K562 (cell line): ENCODE data around the gene COX20. TPM values are rescaled to one million over a fixed set of nuclear protein-coding genes. Genes with fewer than 3 reads are reported as not detected.

Experiments used
- CBX1 ChIP-seq: sonication (generic); IDR thresholded peaks from 2 replicates; pipeline ENCODE4 v1.6.1; 2016; ENCODE audit warnings: antibody characterized with exemption, low read depth, mild to moderate bottlenecking
- CBX8 ChIP-seq: fragments of 200-600 bp; sonication (generic); IDR thresholded peaks from 2 replicates; pipeline ENCODE4 v1.6.1; 2012; ENCODE audit warnings: borderline replicate concordance, mixed run types, low read depth, mild to moderate bottlenecking, moderate library complexity, mixed read lengths, low read length, control low read depth, inconsistent platforms; ENCODE audit not compliant: poor library complexity, severe bottlenecking; ENCODE audit errors: extremely low read depth
- FOXP1 ChIP-seq: sonication (generic); formaldehyde crosslinking; IDR thresholded peaks from 2 replicates; pipeline ENCODE4 v1.8.0; 2022; ENCODE audit warnings: mild to moderate bottlenecking, missing genetic modification reagents
- HNRNPUL1 ChIP-seq: fragments of 200-400 bp; formaldehyde crosslinking; IDR thresholded peaks from 2 replicates; pipeline ENCODE4 v1.6.1; 2017; ENCODE audit warnings: low read length
- KLF13 ChIP-seq: fragments of 450-650 bp; IDR thresholded peaks from 2 replicates; pipeline ENCODE4 v1.6.1; 2016; ENCODE audit warnings: missing genetic modification characterization, low read depth, mild to moderate bottlenecking, missing compliant biosample characterization, moderate library complexity, borderline replicate concordance
- MEF2D ChIP-seq: conservative IDR thresholded peaks from 2 replicates; pipeline ENCODE4 v1.6.1; 2016; ENCODE audit warnings: low read depth, missing genetic modification characterization, missing compliant biosample characterization
- MTA2 ChIP-seq: fragments of 450-650 bp; IDR thresholded peaks from 2 replicates; pipeline ENCODE4 v1.6.1; 2016; ENCODE audit warnings: low read depth
- SMAD4 ChIP-seq: fragments of 250-450 bp; sonication (Bioruptor Pico); conservative IDR thresholded peaks from 2 replicates; pipeline ENCODE4 v1.8.0; 2021; ENCODE audit warnings: inconsistent platforms, mild to moderate bottlenecking, moderate library complexity
- SMC3 ChIP-seq: conservative IDR thresholded peaks from 2 replicates; pipeline ENCODE4 v1.6.1; 2011; ENCODE audit warnings: low read depth, low read length, improper control_type of control experiment; ENCODE audit not compliant: insufficient read depth
- STAT5B ChIP-seq: fragments of 250-450 bp; sonication (Bioruptor Pico); IDR thresholded peaks from 2 replicates; pipeline ENCODE4 v1.8.0; 2021; ENCODE audit warnings: mild to moderate bottlenecking, inconsistent platforms
- TAL1 ChIP-seq: fragments of 450-650 bp; IDR thresholded peaks from 2 replicates; pipeline ENCODE4 v1.6.1; 2016; ENCODE audit warnings: mild to moderate bottlenecking
- TCF7 ChIP-seq: sonication (generic); IDR thresholded peaks from 2 replicates; pipeline ENCODE4 v1.6.1; 2016; ENCODE audit warnings: antibody characterized with exemption, borderline replicate concordance
- TSC22D4 ChIP-seq: fragments of 450-650 bp; IDR thresholded peaks from 2 replicates; pipeline ENCODE4 v1.6.1; 2016; ENCODE audit warnings: missing genetic modification characterization, missing biosample characterization, control low read depth
- XRCC4 ChIP-seq: IDR thresholded peaks from one replicate; pipeline ENCODE4 v1.6.1; 2011; ENCODE audit not compliant: insufficient read depth, insufficient read length; ENCODE audit errors: extremely low read depth
- ZKSCAN3 ChIP-seq: fragments of 250-450 bp; sonication (Bioruptor Pico); IDR thresholded peaks from 2 replicates; pipeline ENCODE4 v1.4.0; 2020
- ZNF140 ChIP-seq: fragments of 250-450 bp; sonication (Bioruptor Pico); IDR thresholded peaks from 2 replicates; pipeline ENCODE4 v1.8.0; 2021; ENCODE audit warnings: moderate library complexity, mild to moderate bottlenecking, inconsistent platforms
- ZNF143 ChIP-seq: sonication (generic); formaldehyde crosslinking; IDR thresholded peaks from 2 replicates; pipeline ENCODE4 v1.9.0; 2022; ENCODE audit warnings: mild to moderate bottlenecking, missing genetic modification reagents
- ZNF431 ChIP-seq: sonication (generic); formaldehyde crosslinking; IDR thresholded peaks from 2 replicates; pipeline ENCODE4 v1.8.0; 2022; ENCODE audit warnings: mild to moderate bottlenecking, missing genetic modification reagents
- ZNF766 ChIP-seq: fragments of 200-800 bp; sonication (Bioruptor generic); conservative IDR thresholded peaks from 2 replicates; pipeline ENCODE4 v1.6.1; 2016; ENCODE audit warnings: missing genetic modification characterization, missing compliant biosample characterization
- ZSCAN29 ChIP-seq: fragments of 450-650 bp; IDR thresholded peaks from 2 replicates; pipeline ENCODE4 v1.6.1; 2017
- polyA plus RNA-seq, 8 experiments: library from polyadenylated mRNA; depleted of rRNA in 4 of 8; stranded (reverse) in 5 of 8; unstranded in 3 of 8; fragments of >200 nt; fragmentation: Nextera tagmentation in 2 of 8; fragmentation: Illumina TruSeq in 1 of 8; extraction: Ambion mirVana in 2 of 8; extraction: Trizol in 1 of 8; gene quantifications; 2 replicates each; pipeline versions ENCODE4 v1.2.1 to v1.2.3, GENCODE V29; 2011 to 2014; ENCODE audit warnings: inconsistent platforms in 1 of 8, missing spikeins in 1 of 8
- total RNA-seq, 7 experiments: library from RNA; depleted of rRNA in 6 of 7; stranded (reverse); fragments of >200 nt in 6 of 7; fragmentation: Illumina TruSeq in 2 of 7; extraction: Trizol in 2 of 7; gene quantifications; 2 replicates each; pipeline versions ENCODE4 v1.2.1 to v1.2.3, GENCODE V29; 2011 to 2021; ENCODE audit warnings: low replicate concordance in 1 of 7
- TF ChIP-seq, protein P1 (sequence below): fragments of 250-450 bp; sonication (Bioruptor Pico); IDR thresholded peaks from 2 replicates; pipeline ENCODE4 v1.5.0; 2021
- TF ChIP-seq, protein P2 (sequence below): fragments of 250-450 bp; sonication (Bioruptor Pico); IDR thresholded peaks from 2 replicates; pipeline ENCODE4 v1.5.0; 2020; ENCODE audit warnings: mild to moderate bottlenecking
- TF ChIP-seq, protein P3 (sequence below): fragments of 450-650 bp; formaldehyde crosslinking; IDR thresholded peaks from 2 replicates; pipeline ENCODE4 v1.4.0; 2022; ENCODE audit warnings: missing genetic modification characterization
- TF ChIP-seq, protein P4 (sequence below): fragments of 450-650 bp; IDR thresholded peaks from 2 replicates; pipeline ENCODE4 v1.6.1; 2017; ENCODE audit warnings: antibody characterized with exemption

Gene COX20
- total and polyA plus RNA-seq, 9 of the 15 experiments (the other 6 are each of a cell fraction or from before 2014, with no cell fraction given): 41.5 to 192 (median 84.3) TPM

DNA sequence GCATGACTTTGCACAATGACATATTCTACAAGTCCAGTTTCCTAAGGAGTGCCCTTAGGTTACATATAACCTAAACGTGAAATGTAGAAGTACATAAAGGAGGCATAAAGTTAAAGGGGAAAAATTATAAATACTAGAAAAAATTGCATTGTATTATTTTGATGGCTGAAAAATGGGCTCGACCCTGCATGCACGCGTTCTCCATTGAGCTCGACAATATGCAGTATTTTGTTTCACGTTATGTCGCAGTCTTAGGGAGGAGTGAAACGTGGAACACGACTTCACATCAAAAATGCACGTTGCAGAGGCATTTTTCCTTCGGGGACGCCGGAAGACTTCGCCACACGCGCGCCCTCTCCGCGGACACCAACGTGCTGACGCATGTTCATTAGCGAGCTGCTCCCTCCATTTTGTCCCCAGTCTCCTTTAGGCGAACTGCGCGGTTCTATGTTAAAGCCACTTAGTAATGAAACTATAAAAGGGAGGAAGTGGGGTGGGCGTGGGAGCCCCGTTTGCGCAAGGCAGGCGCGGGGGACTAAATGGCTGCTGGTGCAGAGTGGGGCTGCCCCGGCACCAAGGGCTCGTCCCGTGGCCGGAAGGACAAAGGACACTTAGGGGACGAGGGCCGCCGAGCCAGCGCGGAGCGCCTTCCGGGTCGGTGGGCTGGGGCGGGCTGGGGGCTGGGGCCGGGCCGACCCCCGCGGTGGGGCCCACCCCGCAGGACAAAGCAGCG is 749 bp upstream of the COX20 start (continued):
- TF ChIP-seq, protein P1, sequence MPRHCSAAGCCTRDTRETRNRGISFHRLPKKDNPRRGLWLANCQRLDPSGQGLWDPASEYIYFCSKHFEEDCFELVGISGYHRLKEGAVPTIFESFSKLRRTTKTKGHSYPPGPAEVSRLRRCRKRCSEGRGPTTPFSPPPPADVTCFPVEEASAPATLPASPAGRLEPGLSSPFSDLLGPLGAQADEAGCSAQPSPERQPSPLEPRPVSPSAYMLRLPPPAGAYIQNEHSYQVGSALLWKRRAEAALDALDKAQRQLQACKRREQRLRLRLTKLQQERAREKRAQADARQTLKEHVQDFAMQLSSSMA (CRISPR knock-in tag): peak; percentile 87
- TF ChIP-seq SMC3 (no peak), TCF7 (no peak), FOXP1 (CRISPR knock-in tag) (peak; percentile 93; the same call in 1 of the 2 replicates), SMAD4 (0 out of 2 replicates have a peak, but pooled peaks have one; percentile 67), ZKSCAN3 (CRISPR knock-in tag) (no peak), MEF2D (tag) (0 out of 2 replicates have a peak, but pooled peaks have one; percentile 21), ZNF140 (CRISPR knock-in tag) (no peak), XRCC4 (no peak), MTA2 (no peak; the same call in none of the 2 replicates), STAT5B (no peak), CBX8 (no peak), TSC22D4 (tag) (no peak), TAL1 (peak; percentile 13; the same call in 1 of the 2 replicates), ZNF431 (CRISPR knock-in tag) (no peak; the same call in 1 of the 2 replicates), CBX1 (peak; percentile 92; the same call in 1 of the 2 replicates), ZNF766 (CRISPR knock-in tag) (peak; percentile 59), ZSCAN29 (0 out of 2 replicates have a peak, but pooled peaks have one; percentile 13), HNRNPUL1 (no peak), ZNF143 (CRISPR knock-in tag) (no peak; the same call in 1 of the 2 replicates), KLF13 (tag) (peak; percentile 84)
- TF ChIP-seq, protein P2, sequence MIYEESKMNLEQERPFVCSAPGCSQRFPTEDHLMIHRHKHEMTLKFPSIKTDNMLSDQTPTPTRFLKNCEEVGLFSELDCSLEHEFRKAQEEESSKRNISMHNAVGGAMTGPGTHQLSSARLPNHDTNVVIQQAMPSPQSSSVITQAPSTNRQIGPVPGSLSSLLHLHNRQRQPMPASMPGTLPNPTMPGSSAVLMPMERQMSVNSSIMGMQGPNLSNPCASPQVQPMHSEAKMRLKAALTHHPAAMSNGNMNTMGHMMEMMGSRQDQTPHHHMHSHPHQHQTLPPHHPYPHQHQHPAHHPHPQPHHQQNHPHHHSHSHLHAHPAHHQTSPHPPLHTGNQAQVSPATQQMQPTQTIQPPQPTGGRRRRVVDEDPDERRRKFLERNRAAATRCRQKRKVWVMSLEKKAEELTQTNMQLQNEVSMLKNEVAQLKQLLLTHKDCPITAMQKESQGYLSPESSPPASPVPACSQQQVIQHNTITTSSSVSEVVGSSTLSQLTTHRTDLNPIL: 0 out of 2 replicates have a peak, but pooled peaks have one; percentile 26
- TF ChIP-seq, protein P3, sequence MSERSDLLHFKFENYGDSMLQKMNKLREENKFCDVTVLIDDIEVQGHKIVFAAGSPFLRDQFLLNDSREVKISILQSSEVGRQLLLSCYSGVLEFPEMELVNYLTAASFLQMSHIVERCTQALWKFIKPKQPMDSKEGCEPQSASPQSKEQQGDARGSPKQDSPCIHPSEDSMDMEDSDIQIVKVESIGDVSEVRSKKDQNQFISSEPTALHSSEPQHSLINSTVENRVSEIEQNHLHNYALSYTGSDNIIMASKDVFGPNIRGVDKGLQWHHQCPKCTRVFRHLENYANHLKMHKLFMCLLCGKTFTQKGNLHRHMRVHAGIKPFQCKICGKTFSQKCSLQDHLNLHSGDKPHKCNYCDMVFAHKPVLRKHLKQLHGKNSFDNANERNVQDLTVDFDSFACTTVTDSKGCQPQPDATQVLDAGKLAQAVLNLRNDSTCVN (CRISPR knock-in tag): no peak
- TF ChIP-seq, protein P4, sequence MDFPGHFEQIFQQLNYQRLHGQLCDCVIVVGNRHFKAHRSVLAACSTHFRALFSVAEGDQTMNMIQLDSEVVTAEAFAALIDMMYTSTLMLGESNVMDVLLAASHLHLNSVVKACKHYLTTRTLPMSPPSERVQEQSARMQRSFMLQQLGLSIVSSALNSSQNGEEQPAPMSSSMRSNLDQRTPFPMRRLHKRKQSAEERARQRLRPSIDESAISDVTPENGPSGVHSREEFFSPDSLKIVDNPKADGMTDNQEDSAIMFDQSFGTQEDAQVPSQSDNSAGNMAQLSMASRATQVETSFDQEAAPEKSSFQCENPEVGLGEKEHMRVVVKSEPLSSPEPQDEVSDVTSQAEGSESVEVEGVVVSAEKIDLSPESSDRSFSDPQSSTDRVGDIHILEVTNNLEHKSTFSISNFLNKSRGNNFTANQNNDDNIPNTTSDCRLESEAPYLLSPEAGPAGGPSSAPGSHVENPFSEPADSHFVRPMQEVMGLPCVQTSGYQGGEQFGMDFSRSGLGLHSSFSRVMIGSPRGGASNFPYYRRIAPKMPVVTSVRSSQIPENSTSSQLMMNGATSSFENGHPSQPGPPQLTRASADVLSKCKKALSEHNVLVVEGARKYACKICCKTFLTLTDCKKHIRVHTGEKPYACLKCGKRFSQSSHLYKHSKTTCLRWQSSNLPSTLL: no peak
